Upper lobe of left lung (tissue), 4 donors: Measurements from ENCODE around the gene S100A2.

Experiments
- EP300 ChIP-seq, 4 donors: sonication (generic); formaldehyde crosslinking; IDR thresholded peaks; one replicate each; pipeline ENCODE4 v1.5.1; 2017; ENCODE audit warnings: antibody characterized with exemption in 4 of 4, control low read depth in 2 of 4
- POLR2AphosphoS5 ChIP-seq, 2 donors: sonication (generic); formaldehyde crosslinking; IDR thresholded peaks; one replicate each; pipeline ENCODE4 v1.5.1; 2017; ENCODE audit warnings: antibody characterized with exemption in 2 of 2
- TF ChIP-seq, protein P1 (sequence below), 6 experiments: fragments of 450-650 bp in 4 of 6; fragments of 200-600 bp in 2 of 6; sonication (generic) in 2 of 6; IDR thresholded peaks; one replicate each; pipeline ENCODE4 v1.5.1; 2016 to 2019; ENCODE audit warnings: antibody characterized with exemption in 6 of 6

- no peak for TF ChIP-seq EP300 (IDR thresholded peaks at IDR 0.05)
- TF ChIP-seq, protein P1, sequence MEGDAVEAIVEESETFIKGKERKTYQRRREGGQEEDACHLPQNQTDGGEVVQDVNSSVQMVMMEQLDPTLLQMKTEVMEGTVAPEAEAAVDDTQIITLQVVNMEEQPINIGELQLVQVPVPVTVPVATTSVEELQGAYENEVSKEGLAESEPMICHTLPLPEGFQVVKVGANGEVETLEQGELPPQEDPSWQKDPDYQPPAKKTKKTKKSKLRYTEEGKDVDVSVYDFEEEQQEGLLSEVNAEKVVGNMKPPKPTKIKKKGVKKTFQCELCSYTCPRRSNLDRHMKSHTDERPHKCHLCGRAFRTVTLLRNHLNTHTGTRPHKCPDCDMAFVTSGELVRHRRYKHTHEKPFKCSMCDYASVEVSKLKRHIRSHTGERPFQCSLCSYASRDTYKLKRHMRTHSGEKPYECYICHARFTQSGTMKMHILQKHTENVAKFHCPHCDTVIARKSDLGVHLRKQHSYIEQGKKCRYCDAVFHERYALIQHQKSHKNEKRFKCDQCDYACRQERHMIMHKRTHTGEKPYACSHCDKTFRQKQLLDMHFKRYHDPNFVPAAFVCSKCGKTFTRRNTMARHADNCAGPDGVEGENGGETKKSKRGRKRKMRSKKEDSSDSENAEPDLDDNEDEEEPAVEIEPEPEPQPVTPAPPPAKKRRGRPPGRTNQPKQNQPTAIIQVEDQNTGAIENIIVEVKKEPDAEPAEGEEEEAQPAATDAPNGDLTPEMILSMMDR (IDR thresholded peaks at IDR 0.05) = no peak
- no peak for TF ChIP-seq POLR2AphosphoS5 (IDR thresholded peaks at IDR 0.05)
Observed at GRCh38 chr1:153609585-153609907, 43.9 kb upstream of the S100A2 start.
